ENCODE data around the gene NCAM2.

DNA sequence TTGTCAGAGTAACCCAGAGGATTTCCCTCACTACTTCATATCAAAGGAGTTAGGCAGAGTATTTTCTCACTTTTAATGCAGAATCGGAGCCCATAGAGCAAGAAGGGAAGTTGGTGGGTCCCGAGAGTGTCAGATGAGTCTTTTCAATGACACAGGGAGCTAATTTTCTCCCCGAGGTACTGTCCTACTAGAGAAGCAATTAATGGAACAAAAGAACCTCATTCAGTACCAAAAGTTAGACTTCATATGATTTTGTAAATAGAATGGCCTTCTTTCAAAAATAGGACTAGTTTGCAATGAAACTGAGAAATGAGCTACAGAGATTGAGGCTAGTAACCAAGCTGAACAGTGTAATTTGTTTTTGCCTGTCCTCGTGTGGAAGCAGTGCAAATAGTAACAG is 3.9 kb downstream of the NCAM2 start:
- TF ChIP-seq, protein P1, sequence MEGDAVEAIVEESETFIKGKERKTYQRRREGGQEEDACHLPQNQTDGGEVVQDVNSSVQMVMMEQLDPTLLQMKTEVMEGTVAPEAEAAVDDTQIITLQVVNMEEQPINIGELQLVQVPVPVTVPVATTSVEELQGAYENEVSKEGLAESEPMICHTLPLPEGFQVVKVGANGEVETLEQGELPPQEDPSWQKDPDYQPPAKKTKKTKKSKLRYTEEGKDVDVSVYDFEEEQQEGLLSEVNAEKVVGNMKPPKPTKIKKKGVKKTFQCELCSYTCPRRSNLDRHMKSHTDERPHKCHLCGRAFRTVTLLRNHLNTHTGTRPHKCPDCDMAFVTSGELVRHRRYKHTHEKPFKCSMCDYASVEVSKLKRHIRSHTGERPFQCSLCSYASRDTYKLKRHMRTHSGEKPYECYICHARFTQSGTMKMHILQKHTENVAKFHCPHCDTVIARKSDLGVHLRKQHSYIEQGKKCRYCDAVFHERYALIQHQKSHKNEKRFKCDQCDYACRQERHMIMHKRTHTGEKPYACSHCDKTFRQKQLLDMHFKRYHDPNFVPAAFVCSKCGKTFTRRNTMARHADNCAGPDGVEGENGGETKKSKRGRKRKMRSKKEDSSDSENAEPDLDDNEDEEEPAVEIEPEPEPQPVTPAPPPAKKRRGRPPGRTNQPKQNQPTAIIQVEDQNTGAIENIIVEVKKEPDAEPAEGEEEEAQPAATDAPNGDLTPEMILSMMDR (conservative IDR thresholded peaks at IDR 0.05; ENCODE audit: low read depth, low read length): no peak
- TF ChIP-seq EZH2 (IDR thresholded peaks at IDR 0.05; ENCODE audit: low read length, unreplicated experiment) (no peak), EZH2phosphoT487 (IDR thresholded peaks at IDR 0.05; ENCODE audit: borderline replicate concordance, low read length) (no peak)

All from PC-3 (cell line).